Tibial nerve (tissue), 3 donors: ENCODE results near the gene PARP4.

Experiments used
- POLR2A ChIP-seq, 2 donors: fragments of 450-650 bp; IDR thresholded peaks; one replicate each; pipeline ENCODE4 v1.6.1; 2017; ENCODE audit warnings: antibody characterized with exemption in 2 of 2, mild to moderate bottlenecking in 2 of 2, moderate library complexity in 2 of 2
- TF ChIP-seq, protein P1 (sequence below), 5 experiments: fragments of 200-600 bp in 3 of 5; fragments of 450-650 bp in 2 of 5; sonication (generic) in 3 of 5; IDR thresholded peaks; one replicate each; pipeline ENCODE4 v1.5.1; 2016 to 2019; ENCODE audit warnings: antibody characterized with exemption in 5 of 5, mild to moderate bottlenecking in 3 of 5, moderate library complexity in 2 of 5

- no peak for TF ChIP-seq POLR2A (IDR thresholded peaks at IDR 0.05)
- TF ChIP-seq, protein P1, sequence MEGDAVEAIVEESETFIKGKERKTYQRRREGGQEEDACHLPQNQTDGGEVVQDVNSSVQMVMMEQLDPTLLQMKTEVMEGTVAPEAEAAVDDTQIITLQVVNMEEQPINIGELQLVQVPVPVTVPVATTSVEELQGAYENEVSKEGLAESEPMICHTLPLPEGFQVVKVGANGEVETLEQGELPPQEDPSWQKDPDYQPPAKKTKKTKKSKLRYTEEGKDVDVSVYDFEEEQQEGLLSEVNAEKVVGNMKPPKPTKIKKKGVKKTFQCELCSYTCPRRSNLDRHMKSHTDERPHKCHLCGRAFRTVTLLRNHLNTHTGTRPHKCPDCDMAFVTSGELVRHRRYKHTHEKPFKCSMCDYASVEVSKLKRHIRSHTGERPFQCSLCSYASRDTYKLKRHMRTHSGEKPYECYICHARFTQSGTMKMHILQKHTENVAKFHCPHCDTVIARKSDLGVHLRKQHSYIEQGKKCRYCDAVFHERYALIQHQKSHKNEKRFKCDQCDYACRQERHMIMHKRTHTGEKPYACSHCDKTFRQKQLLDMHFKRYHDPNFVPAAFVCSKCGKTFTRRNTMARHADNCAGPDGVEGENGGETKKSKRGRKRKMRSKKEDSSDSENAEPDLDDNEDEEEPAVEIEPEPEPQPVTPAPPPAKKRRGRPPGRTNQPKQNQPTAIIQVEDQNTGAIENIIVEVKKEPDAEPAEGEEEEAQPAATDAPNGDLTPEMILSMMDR (IDR thresholded peaks at IDR 0.05): no peak
These were observed 52.9 kb downstream of the PARP4 start for GRCh38 chr13:24459726-24460125.
